Erythroblast (primary cell): ENCODE results near the gene MTCL1.

Experiments used
- GATA1 ChIP-seq: IDR thresholded peaks from 2 replicates; pipeline ENCODE4 v1.6.1; 2011; ENCODE audit warnings: low read depth, mild to moderate bottlenecking, control low read depth, low read length, moderate library complexity
- POLR2A ChIP-seq: IDR thresholded peaks from 2 replicates; pipeline ENCODE4 v1.6.1; 2011; ENCODE audit warnings: mild to moderate bottlenecking, low read length

DNA sequence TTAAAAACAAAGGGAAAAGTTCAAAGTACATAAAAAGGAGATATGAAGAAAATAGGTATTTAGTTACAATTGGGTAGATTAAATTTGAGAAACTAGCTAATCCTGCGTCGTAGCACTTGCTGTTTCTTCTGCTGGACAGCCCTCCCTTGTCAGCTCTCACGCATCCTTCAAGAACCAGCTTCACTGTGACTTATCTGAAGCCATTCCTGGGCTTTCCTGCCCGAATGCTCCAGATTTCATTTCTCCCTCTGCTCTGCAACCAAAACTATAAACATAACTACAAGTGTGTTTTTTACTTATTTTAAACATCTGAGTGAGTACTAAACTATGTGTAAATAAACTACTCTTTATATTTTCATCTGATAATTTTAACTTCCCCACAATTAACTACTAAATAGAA, 149.2 kb downstream of the MTCL1 start:
- TF ChIP-seq POLR2A: no peak
- no peak for TF ChIP-seq GATA1
